AG10803 (cell line): ENCODE data around the gene JARID2.

ENCODE experiments used
- DNase-seq: peaks from one replicate; pipeline ENCODE4 v3.0.0; 2010; ENCODE audit warnings: low read depth
- H3K4me3 ChIP-seq: 2 replicates; pipeline ENCODE4 v1.5.1; 2011; ENCODE audit warnings: mild to moderate bottlenecking, low read length, control low read depth
- CTCF ChIP-seq: conservative IDR thresholded peaks from 2 replicates; pipeline ENCODE4 v1.5.1; 2011; ENCODE audit warnings: mild to moderate bottlenecking, low read length, control low read depth, inconsistent platforms

Gene JARID2

DNA sequence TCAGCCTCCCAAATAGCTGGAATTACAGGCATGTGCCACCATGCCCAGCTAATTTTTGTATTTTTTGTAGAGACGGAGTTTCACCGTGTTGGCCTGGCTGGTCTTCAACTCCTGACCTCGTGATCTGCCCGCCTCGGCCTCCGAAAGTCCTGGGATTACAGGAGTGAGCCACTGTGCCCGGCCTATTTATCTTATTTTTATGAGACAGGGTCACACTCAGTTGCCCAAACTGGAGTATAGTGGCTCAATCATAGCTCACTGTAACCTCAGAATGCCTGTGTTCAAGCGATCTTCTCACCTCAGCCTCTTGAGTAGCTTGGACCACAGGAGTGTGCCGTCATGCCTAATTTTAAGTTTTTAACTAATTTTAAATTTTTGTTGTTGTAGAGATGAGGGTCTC, 114.4 kb downstream of the JARID2 start:
- H3K4me3 ChIP-seq, result no peak overlapping the region
- TF ChIP-seq CTCF, result no peak

GRCh38 chr6:15361197-15361596, 115.3 kb downstream of the JARID2 start:
- DNase-seq, result no peak
- no peak overlapping the region for H3K4me3 ChIP-seq
- TF ChIP-seq CTCF, result no peak

More for the DNA sequence above, 114.4 kb downstream of the JARID2 start:
- DNase-seq, result no peak

DNA sequence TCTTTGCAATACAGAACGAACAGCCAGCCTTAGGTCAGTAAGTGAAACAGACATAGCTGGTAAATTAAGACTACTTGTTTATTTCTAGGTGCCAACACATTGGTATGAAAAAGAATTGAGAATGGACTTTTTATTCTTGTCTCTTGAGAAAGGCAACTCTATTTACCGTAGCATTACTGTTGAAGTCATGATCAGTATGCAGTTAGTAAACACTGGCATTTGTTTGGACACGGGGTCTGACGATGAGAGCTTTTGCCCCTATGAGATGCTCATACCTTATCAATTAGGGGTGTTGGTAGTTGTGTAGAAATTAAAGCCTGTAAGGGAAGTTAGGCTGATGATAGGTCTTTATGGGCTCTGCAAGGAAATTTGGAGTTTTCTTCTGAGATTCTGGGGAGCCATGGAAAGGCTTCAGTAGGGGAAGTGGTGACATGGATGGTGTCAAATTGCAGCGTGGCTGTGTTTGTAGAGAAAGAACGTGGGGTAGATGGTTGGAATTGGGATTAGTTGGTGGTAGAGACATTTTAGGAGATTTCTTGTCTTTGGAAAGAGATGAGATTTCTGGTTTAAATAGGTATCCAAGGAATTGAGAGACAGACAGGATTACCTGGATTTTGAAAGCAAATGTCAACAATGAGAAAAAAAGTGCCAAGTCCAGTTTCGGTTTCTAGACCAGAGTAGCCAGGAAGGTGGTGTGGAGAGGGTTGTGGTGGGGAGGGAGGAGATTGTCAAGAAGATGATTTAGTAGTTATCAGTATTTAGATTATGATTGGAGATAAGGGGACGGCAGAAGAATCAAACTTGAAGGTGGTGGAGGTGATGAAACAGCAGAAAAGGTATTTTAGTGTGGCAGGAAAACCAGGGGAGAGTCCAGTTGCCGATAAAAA, 116.6 kb downstream of the JARID2 start:
- TF ChIP-seq CTCF, result no peak
- no peak overlapping the region for H3K4me3 ChIP-seq
- DNase-seq, result no peak

DNA sequence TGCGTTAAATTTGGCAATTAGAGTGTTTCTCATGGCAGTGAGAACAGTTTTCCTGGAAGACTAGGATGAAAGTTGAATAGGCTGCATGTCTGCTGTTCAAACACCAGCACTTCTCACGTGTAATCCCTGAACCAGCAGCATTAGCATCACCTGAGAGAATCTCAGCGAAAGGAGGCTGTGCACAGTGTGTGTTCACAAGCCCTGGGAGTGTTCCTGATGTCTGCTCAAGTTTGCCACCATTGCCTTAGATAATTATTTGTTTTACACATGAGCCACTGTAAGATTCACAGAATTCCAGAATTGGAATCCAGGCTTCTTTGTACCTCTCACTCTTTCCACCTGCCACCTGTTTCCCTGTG, 117.3 kb downstream of the JARID2 start:
- TF ChIP-seq CTCF, result no peak
- no peak overlapping the region for H3K4me3 ChIP-seq
- no peak for DNase-seq

DNA sequence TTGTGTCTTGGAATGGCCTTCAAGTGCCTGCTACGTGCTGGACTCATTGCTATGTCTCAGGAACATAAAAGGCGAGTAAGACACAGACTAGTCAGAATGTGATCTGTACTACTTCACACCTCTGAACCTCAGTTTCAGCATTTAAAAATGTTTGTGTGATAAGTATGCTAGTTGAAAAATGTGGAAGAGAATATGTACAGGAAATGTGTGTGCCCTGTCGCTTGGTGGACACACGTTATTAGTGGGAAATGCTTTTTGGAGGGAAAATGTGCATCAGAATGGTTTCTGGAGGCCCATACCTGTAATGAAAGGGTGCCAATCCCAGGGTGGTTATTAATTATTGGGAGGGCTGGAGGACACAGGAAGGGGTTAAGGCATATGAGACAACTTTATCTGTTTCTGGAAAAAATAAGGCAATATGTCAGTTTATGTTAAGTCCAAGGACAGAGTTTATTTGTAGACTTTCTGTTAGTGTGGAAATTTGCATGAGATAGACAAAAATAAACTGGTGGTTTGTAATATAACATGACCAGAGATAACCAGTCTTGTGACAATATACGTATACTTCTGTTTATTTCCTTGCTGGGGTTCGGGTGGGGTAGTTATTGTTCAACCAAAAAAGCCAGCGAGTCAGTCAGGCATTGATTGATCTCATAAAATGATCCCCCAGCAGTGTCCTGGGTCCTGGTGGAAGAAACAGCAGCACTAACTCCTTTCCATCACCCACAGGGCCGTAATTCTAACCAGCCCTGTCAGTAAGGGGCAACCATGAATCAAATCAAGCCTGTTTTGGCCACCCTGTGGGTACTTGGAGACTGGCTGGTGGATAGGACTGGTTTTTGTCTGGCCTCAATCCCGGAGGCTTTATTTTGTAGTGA, 117.9 kb downstream of the JARID2 start:
- DNase-seq, result no peak
- no peak overlapping the region for H3K4me3 ChIP-seq
- TF ChIP-seq CTCF, result no peak

GRCh38 chr6:15364401-15365037, 118.7 kb downstream of the JARID2 start:
- H3K4me3 ChIP-seq, result no peak overlapping the region
- no peak for DNase-seq
- no peak for TF ChIP-seq CTCF
